MM.1S (cell line): ENCODE data around the gene CHCHD6.

Experiments used
- CTCF ChIP-seq: fragments of 300-600 bp; sonication (generic); IDR thresholded peaks from 2 replicates; pipeline ENCODE4 v1.5.1; 2016; ENCODE audit warnings: antibody characterized with exemption, low read length, mixed read lengths
- EZH2 ChIP-seq: fragments of 300-600 bp; sonication (generic); optimal IDR thresholded peaks from 2 replicates; pipeline ENCODE3; 2017; ENCODE audit warnings: low read depth, mild to moderate bottlenecking, antibody characterized with exemption, low read length, mixed read lengths

GRCh38 chr3:126993436-126993835 lies 289.4 kb downstream of the CHCHD6 start:
- no peak for TF ChIP-seq CTCF
- TF ChIP-seq EZH2: no peak
